MM.1S (cell line): ENCODE results near the gene STEAP4.

Source experiments
- CTCF ChIP-seq: fragments of 300-600 bp; sonication (generic); IDR thresholded peaks from 2 replicates; pipeline ENCODE4 v1.5.1; 2016; ENCODE audit warnings: antibody characterized with exemption, low read length, mixed read lengths
- EZH2 ChIP-seq: fragments of 300-600 bp; sonication (generic); optimal IDR thresholded peaks from 2 replicates; pipeline ENCODE3; 2017; ENCODE audit warnings: low read depth, mild to moderate bottlenecking, antibody characterized with exemption, low read length, mixed read lengths
- EZH2phosphoT487 ChIP-seq: fragments of 300-600 bp; sonication (generic); IDR thresholded peaks from 2 replicates; pipeline ENCODE4 v1.6.1; 2018; ENCODE audit warnings: antibody characterized with exemption, low read length

DNA sequence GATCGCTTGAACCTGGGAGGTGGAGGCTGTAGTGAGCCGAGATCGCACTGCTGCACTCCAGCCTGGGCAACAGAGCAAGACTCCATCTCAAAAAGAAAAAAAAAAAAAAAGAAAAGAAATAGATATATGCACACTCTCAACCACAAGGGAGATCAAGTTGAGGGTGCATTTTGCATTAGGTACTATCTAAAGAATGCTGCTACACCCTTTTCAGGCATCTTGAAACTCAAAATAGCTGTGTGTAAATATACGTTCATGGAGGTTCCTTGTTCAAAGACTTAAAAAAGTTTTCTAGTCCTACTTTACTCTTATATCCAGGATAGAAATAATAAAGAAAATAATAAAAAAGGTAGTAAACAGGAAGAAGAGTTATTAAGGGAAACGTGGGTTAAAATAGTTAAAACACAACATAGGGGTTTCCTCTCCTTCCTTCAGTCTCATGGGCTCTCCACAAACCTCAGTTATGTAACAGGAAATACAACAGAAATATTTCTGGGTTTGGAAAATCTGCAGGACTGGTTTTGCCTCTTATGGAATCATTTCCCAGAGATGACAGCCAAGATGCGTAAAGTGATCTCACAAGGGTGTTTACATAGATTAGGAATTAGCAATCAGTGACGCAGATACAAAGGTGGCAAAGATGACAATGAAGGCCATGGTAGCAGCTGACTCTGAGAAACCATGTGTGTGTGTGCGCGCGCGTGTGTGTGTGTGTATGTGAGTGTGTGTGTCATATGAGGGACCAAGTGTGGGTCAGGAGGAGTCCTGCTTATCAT, 15.1 kb downstream of the STEAP4 start:
- no peak for TF ChIP-seq CTCF
- TF ChIP-seq EZH2phosphoT487, result no peak
- TF ChIP-seq EZH2, result no peak
